GM13976 (cell line): ENCODE measurements around the gene NDUFA9.

Experiments
- DNase-seq: peaks from one replicate; pipeline ENCODE4 v3.0.0; 2012; ENCODE audit warnings: low spot score
- CTCF ChIP-seq: IDR thresholded peaks from 2 replicates; pipeline ENCODE4 v1.5.1; 2012; ENCODE audit warnings: borderline replicate concordance, mild to moderate bottlenecking; ENCODE audit not compliant: insufficient read depth; ENCODE audit errors: extremely low read depth, missing control alignments, control extremely low read depth
- in situ Hi-C: fragments of 300-500 bp; cut with MboI; formaldehyde crosslinking; loops from one replicate; pipeline ENCODE4 v1.12.0; 2022; ENCODE audit warnings: low sequenced_read_pairs, mixed read lengths, inconsistent platforms; ENCODE audit not compliant: unreplicated experiment

Gene NDUFA9

GRCh38 chr12:4679711-4680110 is 30.8 kb downstream of the NDUFA9 start:
- no peak for TF ChIP-seq CTCF
- in situ Hi-C loops, result no loop called here
- DNase-seq, result no peak

- TF ChIP-seq CTCF, result no peak
- in situ Hi-C loops, result no loop called here
- DNase-seq, result no peak
Observed at GRCh38 chr12:4681732-4682131, 32.8 kb downstream of the NDUFA9 start.

GRCh38 chr12:4685317-4685716 is 36.4 kb downstream of the NDUFA9 start:
- DNase-seq, result no peak
- no peak for TF ChIP-seq CTCF
- in situ Hi-C loops, result no loop called here

GRCh38 chr12:4690760-4691159 is 41.8 kb downstream of the NDUFA9 start:
- no peak for DNase-seq
- TF ChIP-seq CTCF, result no peak
- in situ Hi-C loops, result no loop called here
